Kidney epithelial cell (primary cell): ENCODE results near the gene ST6GALNAC5. TPM values are rescaled to one million over a fixed set of nuclear protein-coding genes. Genes with fewer than 3 reads are reported as not detected.

Source experiments
- DNase-seq: peaks from one replicate; pipeline ENCODE4 v3.0.0-alpha.2; 2010; ENCODE audit warnings: low read depth
- H3K27me3 ChIP-seq: 2 replicates; pipeline ENCODE4 v1.6.0; 2011; ENCODE audit warnings: low read length; ENCODE audit not compliant: control insufficient read depth, insufficient read depth
- H3K36me3 ChIP-seq: 2 replicates; pipeline ENCODE4 v1.5.1; 2011; ENCODE audit warnings: low read length; ENCODE audit not compliant: control insufficient read depth, insufficient read depth
- H3K4me3 ChIP-seq: 2 replicates; pipeline ENCODE4 v1.5.1; 2011; ENCODE audit warnings: low read depth, mild to moderate bottlenecking, control low read depth, low read length
- CTCF ChIP-seq: IDR thresholded peaks from 2 replicates; pipeline ENCODE4 v1.5.1; 2011; ENCODE audit warnings: mild to moderate bottlenecking, moderate library complexity, low read length, control low read depth, inconsistent platforms; ENCODE audit not compliant: insufficient read depth, poor library complexity, severe bottlenecking
- total RNA-seq: library from RNA; depleted of rRNA; stranded (reverse); fragments of >200 nt; gene quantifications from 2 replicates; pipeline ENCODE4 v1.2.3, GENCODE V29; 2015

The ST6GALNAC5 gene
- total RNA-seq, 1 donor from 2014 or later, result 9.4 TPM

DNA sequence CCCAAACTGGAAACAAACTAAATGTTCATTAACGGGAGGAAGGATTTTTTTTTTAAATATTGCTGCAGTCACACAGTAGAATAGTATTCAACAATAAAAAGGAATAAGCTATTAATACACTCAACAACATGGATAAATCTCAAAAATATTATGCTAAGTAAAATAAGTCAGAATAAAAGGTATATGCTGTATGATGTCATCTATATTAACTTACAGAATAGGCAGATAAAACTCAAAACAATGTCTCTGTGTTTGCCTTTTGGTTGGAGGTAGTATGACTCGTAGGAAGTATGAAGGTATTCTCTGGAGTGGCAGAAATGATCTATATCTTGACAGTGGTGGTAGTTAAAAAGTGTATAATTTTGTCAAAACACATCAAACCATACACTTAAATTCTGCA is 6.1 kb upstream of the ST6GALNAC5 start:
- Histone ChIP-seq H3K4me3 (no peak overlapping the region), H3K36me3 (no peaks in the 10 kb centered on the region), H3K27me3 (no peaks in the 10 kb centered on the region)
- DNase-seq, result no peak
- TF ChIP-seq CTCF, result no peak

DNA sequence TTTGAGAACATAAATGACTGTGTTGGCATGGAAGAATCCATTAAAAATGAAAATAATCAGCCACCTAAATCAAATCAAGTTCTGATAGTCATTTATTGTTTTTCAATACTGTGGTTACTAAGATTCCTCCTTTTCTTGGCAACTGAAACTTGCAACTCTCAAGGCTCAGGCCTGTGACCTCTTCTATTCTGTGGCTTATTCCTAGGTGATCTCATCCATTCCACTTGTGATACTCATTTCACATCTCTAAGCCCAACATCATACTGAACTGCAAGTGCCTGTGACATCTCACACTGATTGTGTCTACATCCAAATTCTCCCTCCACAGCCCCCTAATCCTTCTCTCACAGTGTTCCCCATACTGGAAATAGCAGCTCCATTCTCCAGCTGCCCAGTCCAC is 4.8 kb upstream of the ST6GALNAC5 start:
- no peaks in the 10 kb centered on the region for H3K27me3 ChIP-seq
- no peaks in the 10 kb centered on the region for H3K36me3 ChIP-seq
- H3K4me3 ChIP-seq, result no peak overlapping the region
- DNase-seq, result peak; percentile 62
- TF ChIP-seq CTCF, result no peak

- no peak for DNase-seq
- H3K36me3 ChIP-seq, result no peaks in the 10 kb centered on the region
- no peak overlapping the region for H3K4me3 ChIP-seq
- peaks cover 17% of the 10 kb centered on the region for H3K27me3 ChIP-seq
- TF ChIP-seq CTCF, result no peak
Observed at GRCh38 chr1:76864383-76864782, 2.9 kb upstream of the ST6GALNAC5 start.

GRCh38 chr1:76865696-76866286 is 1.5 kb upstream of the ST6GALNAC5 start:
- H3K27me3 ChIP-seq, result peaks cover 17% of the 10 kb centered on the region
- H3K36me3 ChIP-seq, result no peaks in the 10 kb centered on the region
- TF ChIP-seq CTCF, result no peak
- no peak overlapping the region for H3K4me3 ChIP-seq
- no peak for DNase-seq

GRCh38 chr1:76866566-76866965 is 714 bp upstream of the ST6GALNAC5 start:
- TF ChIP-seq CTCF, result no peak

More at GRCh38 chr1:76866566-76866965, 714 bp upstream of the ST6GALNAC5 start:
- Histone ChIP-seq H3K4me3 (no peak overlapping the region), H3K27me3 (peaks cover 17% of the 10 kb centered on the region), H3K36me3 (no peaks in the 10 kb centered on the region)
- no peak for DNase-seq
